Skeletal muscle cell (primary cell): ENCODE data around the gene FZD4.
A peak's percentile ranks its signal among the peaks of the same experiment; 100 is the strongest.
"Not testable (repeated sequence)": the region's sequence is repeated elsewhere in the genome, so short reads cannot be mapped to it uniquely, and the experiment has no call there.

Experiments
- DNase-seq: peaks from one replicate; pipeline ENCODE4 v3.0.0-alpha.2; 2010; ENCODE audit warnings: low read depth
- H3K4me3 ChIP-seq: 2 replicates; pipeline ENCODE4 v1.5.1; 2011; ENCODE audit warnings: low read depth, mild to moderate bottlenecking, control low read depth, low read length, moderate library complexity

The FZD4 gene

DNA sequence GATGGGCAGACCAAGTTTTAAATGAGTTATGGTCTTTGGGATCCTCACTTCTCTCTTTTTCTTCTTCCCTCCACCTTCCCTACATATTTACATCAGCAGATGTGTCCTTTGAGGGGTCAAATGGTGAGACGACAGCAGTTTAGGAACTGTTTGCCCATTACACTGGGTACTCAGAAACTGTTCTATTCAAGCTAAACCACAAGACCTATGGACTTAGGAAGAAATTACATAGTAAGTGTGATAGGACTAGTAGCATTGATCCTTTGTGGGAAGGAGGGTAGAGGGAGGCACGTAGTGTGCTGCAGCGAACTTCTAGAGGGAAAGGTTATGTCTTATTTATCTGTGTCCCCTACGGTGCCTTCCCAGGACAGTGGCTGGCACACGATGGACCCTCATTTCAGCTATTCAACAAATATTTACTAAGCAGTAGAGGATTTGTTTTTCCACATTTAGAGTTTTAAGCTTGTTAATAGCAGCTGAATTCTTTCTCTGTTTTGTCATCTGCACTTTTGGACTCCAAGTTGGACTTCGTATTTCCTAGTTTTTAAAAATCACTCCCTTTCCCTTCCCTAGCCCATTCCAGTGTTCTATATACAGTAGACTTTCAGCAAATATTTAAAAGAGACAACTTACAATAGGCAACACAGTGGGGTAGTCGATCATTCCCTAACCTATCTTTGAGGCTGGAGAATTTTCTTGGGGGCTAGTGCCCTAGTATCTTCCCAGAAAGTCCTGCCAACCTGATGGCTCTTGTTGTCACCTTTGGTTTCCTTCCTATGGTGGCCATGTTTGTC, 13.9 kb downstream of the FZD4 start:
- no peak overlapping the region for H3K4me3 ChIP-seq
- no peak for DNase-seq

- peak; percentile 67 for DNase-seq
- H3K4me3 ChIP-seq: no peak overlapping the region
Measured at GRCh38 chr11:86940122-86940777, 14.9 kb downstream of the FZD4 start.

- no peak for DNase-seq
Measured at GRCh38 chr11:86938900-86939880, 16.0 kb downstream of the FZD4 start.

GRCh38 chr11:86938203-86938899, 16.8 kb downstream of the FZD4 start:
- DNase-seq: no peak
- H3K4me3 ChIP-seq: no peak overlapping the region

More at GRCh38 chr11:86938900-86939880, 16.0 kb downstream of the FZD4 start:
- no peak overlapping the region for H3K4me3 ChIP-seq

DNA sequence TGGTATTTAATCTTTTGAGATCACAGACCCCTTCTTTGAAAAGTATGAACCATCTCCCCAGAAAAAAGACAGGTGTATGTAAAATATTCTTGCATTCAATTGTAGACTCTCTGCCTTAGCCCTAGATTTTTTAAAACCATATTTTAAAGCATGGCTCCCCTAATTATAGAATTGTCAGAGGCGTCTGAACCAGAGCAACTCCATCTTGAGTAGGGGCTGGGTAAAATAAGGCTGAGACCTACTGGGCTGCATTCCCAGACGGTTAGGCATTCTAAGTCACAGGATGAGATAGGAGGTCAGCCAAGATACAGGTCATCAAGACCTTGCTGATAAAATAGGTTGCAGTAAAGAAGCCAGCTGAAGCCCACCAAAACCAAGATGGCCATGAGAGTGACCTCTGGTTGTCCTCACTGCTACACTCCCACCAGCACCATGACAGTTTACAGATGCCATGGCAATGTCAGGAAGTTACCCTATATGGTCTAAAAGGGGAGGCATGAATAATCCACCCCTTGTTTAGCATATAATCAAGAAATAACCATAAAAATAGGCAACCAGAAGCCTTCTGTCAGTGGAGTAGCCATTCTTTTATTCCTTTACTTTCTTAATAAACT, 17.9 kb downstream of the FZD4 start:
- H3K4me3 ChIP-seq, DNase-seq: not testable (repeated sequence)

DNA sequence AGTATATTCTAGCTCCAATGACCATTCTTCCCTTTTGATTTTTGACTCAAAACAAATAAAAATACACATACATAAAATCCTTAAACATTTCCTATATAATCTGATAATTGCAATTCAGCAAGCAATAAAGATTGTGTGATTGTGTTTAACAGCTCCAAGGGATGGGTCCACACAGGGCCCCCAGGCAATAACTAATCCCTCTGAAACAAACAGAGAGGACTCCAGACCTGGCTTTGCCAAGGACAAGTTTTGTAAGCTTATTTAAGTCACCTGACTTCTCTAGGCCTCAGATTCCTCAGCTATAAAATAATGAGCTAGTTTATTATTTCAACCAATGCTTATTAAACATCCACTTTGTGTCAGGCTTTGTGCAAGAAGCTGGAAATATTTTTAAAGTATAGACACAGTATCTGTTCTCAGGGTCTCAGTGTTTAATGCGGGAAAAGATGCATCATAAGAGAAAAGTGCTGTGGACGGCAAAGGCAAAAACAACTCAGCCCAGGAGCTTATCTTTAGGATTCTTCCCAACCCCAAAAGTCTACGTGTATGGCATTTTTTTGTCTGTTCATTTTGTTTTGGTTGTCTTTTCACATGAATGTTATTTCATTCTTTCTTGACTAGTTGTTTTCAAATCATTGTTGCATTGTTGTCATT, 20.1 kb downstream of the FZD4 start:
- no peak overlapping the region for H3K4me3 ChIP-seq
- no peak for DNase-seq

GRCh38 chr11:86934582-86934900, 20.7 kb downstream of the FZD4 start:
- H3K4me3 ChIP-seq: no peak overlapping the region
- DNase-seq: no peak

- no peak for DNase-seq
- H3K4me3 ChIP-seq: no peak overlapping the region
Measured at GRCh38 chr11:86933891-86934581, 21.2 kb downstream of the FZD4 start.

DNA sequence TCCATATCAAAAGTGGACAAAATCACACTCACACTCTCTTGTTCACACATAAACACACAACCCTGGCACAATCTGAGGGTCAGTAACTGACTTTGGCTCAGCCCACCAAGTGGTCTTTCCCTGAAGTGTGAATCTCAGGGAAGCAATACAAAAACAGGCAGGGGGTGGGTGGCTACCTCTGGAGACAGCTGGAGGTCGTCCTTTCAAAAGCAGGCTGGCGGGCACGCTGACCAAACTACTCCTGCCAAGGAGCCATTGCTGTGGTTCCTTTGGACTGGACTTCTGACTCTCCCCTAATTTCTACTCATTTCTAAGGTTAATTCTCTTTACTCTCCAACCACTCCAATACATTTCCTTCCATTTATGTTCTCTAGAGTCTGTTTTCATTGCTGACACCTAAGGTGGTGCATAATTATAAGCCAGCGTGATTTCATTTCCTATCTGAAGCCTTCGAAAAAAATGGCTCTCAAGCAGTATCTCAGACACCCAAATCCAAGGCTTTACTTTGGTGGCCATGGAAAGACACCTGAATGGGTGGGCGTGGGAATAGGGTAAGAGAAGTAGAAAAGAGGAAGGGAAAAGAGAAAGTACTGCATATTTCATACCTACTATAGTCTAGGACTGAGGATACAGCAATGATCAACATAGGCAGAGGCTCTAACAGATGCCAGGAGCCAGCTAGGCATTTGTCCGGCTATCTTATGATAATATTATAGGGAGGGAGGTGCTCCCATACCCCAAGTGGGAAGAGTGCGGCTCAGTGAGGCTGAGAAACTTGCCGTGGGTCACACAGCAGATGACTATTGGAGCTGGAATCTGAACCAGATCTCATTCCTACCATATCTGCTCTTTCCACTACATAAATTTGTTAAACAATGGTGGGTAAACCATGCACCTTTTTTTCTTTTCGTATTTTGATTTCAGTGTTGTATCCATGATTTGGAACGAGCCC, 22.0 kb downstream of the FZD4 start:
- no peak overlapping the region for H3K4me3 ChIP-seq
- DNase-seq: no peak

DNA sequence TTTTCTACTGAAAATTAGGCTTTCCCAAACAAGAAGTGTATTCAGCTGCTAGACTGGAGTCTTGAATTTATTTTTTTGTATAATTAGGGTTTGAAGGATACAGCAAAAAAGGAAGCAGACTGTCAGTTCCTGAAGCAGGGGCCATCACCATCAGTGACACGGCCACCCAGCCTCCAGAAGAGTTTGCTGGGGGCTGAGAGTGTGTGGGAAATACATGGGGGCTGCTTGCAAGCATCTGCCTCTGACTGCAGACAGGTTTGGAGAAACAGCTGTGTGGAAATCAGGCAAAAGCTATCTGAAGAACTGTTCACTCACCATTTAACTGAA, 23.0 kb downstream of the FZD4 start:
- DNase-seq: no peak

GRCh38 chr11:86931548-86932258, 23.5 kb downstream of the FZD4 start:
- no peak overlapping the region for H3K4me3 ChIP-seq
- no peak for DNase-seq

More for the DNA sequence above, 23.0 kb downstream of the FZD4 start:
- no peak overlapping the region for H3K4me3 ChIP-seq

DNA sequence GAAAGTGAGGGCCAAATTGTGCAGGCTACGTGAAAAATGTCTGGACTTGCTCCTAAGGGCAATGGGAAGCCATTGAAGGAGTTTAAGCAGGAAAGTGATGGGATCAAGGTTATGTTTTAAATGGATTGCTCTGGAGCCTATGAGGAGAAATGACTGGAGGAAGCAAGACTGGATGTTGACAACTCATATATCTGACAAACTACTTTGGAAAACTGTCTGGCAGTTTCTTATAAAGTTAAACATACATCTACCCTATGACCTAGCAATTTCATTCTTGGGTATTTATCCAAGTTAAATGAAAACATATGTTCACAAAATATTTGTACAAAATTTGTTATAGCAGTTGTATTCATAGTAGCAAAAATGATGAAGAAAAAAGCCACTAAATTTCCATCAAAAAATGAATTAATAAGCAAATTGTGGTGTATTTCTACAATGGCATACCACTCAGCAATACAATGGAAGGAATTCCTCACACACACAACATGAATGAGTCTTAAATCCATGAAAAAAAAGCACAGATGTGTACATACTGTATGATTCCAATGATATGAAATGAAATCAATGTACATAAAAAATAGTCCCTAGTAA, 24.1 kb downstream of the FZD4 start:
- no peak overlapping the region for H3K4me3 ChIP-seq
- DNase-seq: no peak

- no peak for DNase-seq
- no peak overlapping the region for H3K4me3 ChIP-seq
Measured at GRCh38 chr11:86926975-86927374, 28.2 kb downstream of the FZD4 start.

- DNase-seq: no peak
- H3K4me3 ChIP-seq: no peak overlapping the region
Measured at GRCh38 chr11:86923999-86924766, 31.0 kb downstream of the FZD4 start.

DNA sequence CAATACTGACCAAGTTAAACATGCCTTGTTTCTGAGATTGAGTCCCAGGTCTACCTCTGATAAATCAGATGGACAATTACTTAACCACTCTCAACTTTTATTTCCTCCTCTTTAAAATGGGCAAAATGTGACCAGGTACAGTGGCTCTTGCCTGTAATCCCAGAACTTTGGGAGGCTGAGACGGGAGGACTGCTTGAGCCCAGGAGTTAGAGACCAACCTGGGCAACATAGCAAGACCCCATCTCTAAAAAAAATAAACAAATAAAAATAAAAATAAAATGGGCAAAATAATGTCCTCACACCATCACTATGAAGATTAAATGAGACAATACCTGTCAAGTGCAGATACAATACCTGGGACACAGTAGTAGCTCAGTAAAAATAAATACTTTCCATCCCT, 33.0 kb downstream of the FZD4 start:
- no peak overlapping the region for H3K4me3 ChIP-seq
- no peak for DNase-seq
